Stimulated activated CD4-positive, alpha-beta T cell treated with anti-CD3 and anti-CD28 coated beads, TNF-alpha, amount 100 ng/mL, for 1 hour (primary cell): ENCODE measurements around the gene BRIX1.
"Not testable (repeated sequence)": the region's sequence is repeated elsewhere in the genome, so short reads cannot be mapped to it uniquely, and the experiment has no call there.

ENCODE experiments used
- DNase-seq, 3 donors: peaks; one replicate each; pipeline ENCODE4 v3.0.0-alpha.2; 2020; ENCODE audit warnings: low read depth in 3 of 3, low spot score in 1 of 3

BRIX1 gene

GRCh38 chr5:34959323-34959722, 43.8 kb downstream of the BRIX1 start:
- DNase-seq = no peak

DNA sequence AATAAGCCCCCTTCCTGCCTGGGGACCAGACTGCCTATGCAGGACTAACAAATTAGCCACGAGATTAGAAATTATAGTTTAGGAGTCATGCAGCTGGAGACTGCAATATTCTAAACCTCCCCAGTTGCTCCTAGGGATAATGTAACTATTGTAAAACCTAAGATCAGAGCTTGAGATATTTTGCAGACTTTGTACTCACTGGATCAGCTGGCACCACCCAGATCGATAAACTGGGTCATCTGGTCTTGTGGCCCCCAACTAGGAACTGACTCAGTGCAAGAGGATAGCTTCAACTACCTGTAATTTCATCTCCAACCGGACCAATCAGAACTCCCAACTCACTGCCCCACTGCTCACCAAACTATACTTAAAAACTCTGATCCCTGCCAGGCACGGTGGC, 52.0 kb downstream of the BRIX1 start:
- no peak for DNase-seq

- DNase-seq = no peak
These were observed 52.7 kb downstream of the BRIX1 start for GRCh38 chr5:34968258-34968657.

- no peak for DNase-seq
These were observed 55.0 kb downstream of the BRIX1 start for GRCh38 chr5:34970552-34970951.

DNA sequence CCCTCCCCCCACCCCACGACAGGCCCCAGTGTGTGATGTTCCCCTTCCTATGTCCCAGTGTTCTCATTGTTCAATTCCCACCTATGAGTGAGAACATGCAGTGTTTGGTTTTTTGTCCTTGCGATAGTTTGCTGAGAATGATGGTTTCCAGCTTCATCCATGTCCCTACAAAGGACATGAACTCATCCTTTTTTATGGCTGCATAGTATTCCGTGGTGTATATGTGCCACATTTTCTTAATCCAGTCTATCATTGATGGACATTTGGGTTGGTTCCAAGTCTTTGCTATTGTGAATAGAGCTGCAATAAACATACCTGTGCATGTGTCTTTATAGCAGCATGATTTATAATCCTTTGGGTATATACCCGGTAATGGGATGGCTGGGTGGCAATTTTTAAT, 56.1 kb downstream of the BRIX1 start:
- DNase-seq = not testable (repeated sequence)
